Glomerular visceral epithelial cell (primary cell): ENCODE data around the gene RMND1.
"Not testable (repeated sequence)": the region's sequence is repeated elsewhere in the genome, so short reads cannot be mapped to it uniquely, and the experiment has no call there.

Experiments
- DNase-seq: peaks from one replicate; pipeline ENCODE4 v3.0.0-alpha.2; 2016; ENCODE audit errors: extremely low spot score

Gene RMND1

DNA sequence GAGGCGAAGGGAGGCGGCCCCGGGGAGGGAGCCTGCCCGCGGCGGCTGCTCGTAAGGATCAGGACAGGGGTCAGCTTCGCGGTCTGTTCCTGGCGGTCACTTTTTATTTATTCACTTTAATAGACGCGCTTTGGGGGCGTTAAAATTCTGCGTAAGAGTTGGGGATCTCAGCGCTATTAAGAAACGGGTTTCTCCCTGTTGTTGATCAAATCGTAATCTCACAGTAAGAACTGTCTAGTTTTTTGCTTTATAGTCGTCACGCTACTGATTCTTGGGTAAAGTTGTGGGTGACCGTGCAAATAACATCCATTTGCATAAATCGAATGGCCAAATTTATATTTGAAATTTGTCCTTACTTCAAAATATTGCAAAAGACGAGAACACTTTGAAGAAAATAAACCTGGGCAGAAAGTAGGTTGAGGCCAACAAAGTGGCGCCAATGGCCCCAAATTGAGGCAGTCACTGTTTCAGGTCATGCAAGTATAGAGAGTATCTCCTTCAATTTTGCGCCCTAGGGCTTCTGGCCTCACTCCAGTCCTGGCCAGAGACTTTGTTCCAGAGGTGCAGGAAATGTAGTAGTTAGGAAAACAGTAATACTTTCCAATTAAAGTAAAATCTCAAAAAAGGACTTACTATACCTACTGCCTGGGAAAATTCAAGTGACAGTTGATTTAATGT is 963 bp upstream of the RMND1 start:
- no peak for DNase-seq

DNA sequence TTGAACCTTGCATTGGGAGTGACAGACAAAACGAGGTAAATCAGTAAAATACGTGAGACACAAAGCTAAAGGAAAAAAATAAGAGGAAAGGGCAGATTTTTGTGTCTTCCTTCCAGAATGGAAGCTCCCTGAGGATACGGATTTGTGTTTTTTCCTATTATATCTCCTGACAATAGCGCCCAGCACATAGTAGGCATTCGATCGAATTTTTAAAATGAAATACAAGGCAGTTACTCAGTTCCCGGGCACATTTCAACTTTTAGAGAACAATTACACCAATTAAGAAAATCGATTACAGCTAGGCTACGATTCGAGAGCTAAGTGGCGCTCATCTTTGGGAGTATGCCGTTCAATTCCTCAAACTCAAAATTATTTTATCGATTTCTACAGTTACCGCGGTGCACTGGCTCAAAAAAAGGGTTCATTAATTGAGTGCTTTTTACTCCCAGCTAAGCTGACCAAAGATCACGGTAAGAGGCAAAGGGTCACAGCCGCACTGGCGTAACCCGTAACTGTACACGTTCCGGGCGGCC is 443 bp downstream of the RMND1 start:
- DNase-seq = no peak

DNA sequence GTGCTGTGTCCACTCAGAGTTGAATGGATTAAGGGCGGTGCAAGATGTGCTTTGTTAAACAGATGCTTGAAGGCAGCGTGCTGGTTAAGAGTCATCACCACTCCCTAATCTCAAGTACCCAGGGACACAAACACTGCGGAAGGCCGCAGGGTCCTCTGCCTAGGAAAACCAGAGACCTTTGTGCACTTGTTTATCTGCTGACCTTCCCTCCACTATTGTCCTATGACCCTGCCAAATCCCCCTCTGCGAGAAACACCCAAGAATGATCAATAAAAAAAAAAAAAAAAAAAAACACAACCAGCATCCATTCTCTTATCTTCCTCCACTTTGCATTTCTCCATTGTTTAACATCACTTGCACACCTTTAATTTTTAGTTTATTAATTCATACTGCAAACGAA is 998 bp downstream of the RMND1 start:
- not testable (repeated sequence) for DNase-seq

DNA sequence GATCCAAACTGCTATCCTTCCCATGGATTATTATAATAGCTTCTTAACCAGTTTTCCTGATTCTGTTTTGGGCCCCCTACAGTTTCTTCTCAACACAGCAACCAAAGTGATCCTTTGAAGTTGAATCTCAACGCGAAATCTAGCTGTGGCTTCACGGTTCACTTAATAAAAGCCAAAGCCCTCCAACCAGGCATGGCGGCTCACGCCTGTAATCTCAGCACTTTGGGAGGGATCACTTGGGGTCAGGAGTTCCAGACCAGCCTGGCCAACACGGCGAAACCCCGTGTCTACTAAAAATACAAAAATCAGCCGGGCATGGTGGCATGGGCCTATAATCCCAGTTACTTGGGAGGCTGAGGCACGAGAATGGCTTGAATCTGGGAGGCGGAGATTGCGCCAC is 3.3 kb downstream of the RMND1 start:
- DNase-seq = no peak

GRCh38 chr6:151447237-151447636 is 4.7 kb downstream of the RMND1 start:
- DNase-seq = no peak

DNA sequence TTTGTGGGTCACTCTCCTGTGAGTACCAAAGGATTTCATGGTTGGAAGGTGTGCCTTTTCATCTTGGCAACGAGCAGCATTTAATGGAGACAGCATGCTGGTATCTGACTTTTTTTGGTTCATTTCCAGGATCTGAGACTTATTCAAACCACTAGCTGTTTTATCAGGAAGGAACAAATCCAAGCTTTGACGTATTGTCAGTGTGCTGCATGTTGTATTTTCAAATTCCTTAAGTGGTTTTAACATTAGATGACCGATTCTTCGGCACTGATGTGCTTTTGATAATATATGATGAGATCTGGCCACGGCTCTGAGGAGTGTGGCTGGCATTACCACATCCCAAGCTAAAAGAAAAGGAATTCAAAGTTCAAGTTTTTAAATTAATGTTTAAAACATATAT is 6.4 kb downstream of the RMND1 start:
- DNase-seq = peak; percentile 64

DNA sequence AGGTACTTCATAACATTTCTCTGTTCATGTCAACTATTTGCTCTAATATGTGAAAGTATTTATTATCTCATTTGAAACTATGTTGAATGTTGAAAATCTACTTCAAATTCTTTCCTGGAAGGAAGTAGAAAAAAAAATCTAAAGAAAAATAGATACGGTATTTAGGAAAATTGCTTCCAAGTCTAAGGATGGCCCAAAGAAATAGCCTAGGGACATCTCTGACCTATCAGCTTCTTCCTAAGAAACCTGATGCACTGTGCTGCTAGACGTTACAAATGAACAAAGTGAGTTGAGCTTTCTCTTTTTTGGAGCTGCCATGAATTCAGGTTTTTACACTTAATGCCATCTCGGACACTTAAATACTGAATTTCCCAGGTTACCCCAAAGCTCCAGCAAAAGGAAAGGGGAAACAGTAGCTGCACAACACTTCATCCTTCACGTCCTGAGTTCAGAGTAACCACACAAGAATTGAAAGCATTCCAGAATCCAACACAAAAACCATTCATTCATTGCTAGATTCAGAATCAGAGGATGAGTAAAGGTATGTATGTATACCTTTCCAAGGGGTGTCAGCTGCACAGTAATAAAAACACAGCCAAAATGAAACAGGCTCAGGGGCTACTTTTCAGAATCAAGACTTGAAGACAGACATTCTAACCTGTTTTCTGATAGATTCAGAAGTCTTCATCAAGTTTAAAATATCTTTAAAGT is 7.9 kb downstream of the RMND1 start:
- no peak for DNase-seq

GRCh38 chr6:151443454-151443853 is 8.5 kb downstream of the RMND1 start:
- DNase-seq = no peak

DNA sequence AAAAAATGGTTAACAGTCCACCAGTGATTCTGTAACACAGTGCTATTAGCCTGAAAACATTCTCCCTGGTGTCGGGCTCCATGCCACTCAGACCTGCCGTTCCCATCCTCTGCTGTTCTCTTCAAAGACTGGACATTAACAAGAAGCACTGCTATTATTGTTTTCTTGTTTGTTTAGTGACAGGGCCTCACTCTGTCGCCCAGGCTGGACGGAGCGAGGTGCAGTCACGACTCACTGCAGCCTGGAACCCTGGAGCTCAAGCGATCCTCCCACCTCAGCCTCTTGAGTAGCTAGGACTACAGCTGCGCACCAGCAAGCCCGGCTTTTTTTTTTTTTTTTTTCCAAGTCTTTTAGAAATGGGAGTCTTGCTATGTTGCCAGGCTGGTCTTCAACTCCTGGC is 9.6 kb downstream of the RMND1 start:
- no peak for DNase-seq

GRCh38 chr6:151441390-151442166 is 10.3 kb downstream of the RMND1 start:
- DNase-seq = no peak

DNA sequence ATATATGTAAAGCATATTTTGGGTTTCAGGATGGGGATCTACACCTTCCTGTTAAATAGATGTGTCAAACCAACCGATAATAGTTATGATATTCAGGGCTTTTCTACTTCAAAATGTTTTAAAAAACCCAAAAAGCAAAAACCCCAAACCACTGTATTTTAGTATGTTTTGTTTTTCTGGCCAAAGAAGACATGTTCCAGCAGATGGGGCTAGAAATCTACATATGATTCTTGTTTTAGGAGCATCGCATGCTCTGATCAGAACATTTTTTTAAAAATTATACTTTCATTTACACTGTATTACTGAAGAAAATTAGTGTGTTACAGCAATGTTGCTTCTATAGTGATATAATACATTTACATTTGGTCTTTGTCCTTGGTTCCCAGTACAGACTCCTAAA is 11.0 kb downstream of the RMND1 start:
- no peak for DNase-seq

DNA sequence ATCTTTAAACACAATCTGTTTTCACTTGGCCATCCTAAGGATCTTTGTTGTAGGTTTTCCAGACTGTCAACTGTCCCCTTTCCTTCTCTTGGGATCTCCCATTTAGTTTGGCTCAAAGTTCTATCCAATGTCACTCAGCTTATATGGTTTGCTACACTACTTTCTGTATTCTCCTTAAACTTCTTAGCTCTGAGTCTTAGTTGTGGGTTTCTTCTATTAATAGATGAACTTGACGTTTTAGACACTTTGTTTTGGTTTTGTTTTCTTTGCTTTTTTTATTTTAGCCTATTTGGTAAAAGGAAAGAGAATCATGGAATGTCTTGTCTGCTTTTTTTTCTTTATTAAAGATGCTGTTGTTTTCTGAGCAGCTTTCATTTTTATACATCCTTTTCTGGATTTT is 11.4 kb downstream of the RMND1 start:
- DNase-seq = no peak

- no peak for DNase-seq
Observed at GRCh38 chr6:151437401-151437800, 14.5 kb downstream of the RMND1 start.

- peak; percentile 89 for DNase-seq
Observed at GRCh38 chr6:151436802-151437201, 15.1 kb downstream of the RMND1 start.

- no peak for DNase-seq
Observed at GRCh38 chr6:151436300-151436699, 15.6 kb downstream of the RMND1 start.

- peak; percentile 48 for DNase-seq
Observed at GRCh38 chr6:151434369-151434768, 17.6 kb downstream of the RMND1 start.

GRCh38 chr6:151432651-151433050 is 19.3 kb downstream of the RMND1 start:
- no peak for DNase-seq

GRCh38 chr6:151431337-151431736 is 20.6 kb downstream of the RMND1 start:
- no peak for DNase-seq

DNA sequence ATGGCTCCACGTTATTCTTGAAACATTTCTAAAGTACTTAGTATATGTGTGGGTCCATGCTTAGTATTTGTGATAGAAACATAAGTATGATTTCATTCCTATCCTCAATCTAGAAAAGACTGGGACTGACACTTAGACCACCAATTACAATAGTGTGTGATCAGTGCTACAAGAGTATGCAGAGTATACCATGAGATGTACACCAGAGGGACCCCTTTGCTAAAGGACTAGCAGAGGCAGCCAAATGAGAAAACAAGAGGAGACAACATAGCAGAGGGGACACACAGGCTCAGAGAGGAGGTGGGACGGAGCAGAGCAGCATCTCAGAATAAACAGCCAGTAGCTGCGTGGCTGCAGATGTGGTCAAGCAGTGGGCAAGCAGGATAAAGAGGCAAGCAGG is 21.0 kb downstream of the RMND1 start:
- no peak for DNase-seq

- DNase-seq = no peak
Observed at GRCh38 chr6:151428093-151428735, 23.7 kb downstream of the RMND1 start.

- DNase-seq = peak; percentile 85
Observed at GRCh38 chr6:151425561-151425960, 26.4 kb downstream of the RMND1 start.

GRCh38 chr6:151422981-151423380 is 28.9 kb downstream of the RMND1 start:
- no peak for DNase-seq
